ENCODE data around the gene NT5C2.

GRCh38 chr10:103038570-103038969 is 154.5 kb downstream of the NT5C2 start:
- TF ChIP-seq CTCF (IDR thresholded peaks at IDR 0.05 in 8 of 11, conservative IDR thresholded peaks at IDR 0.05 in 3 of 11) (no peak), POLR2A (IDR thresholded peaks at IDR 0.05) (no peak), POLR2AphosphoS5 (IDR thresholded peaks at IDR 0.05) (no peak)
